H9 (cell line): ENCODE measurements around the gene PPP1R3C. TPM values are rescaled to one million over a fixed set of nuclear protein-coding genes. Genes with fewer than 3 reads are reported as not detected.

Source experiments
- DNase-seq: peaks from one replicate; pipeline ENCODE4 v3.0.0-alpha.2; 2017
- H2AFZ ChIP-seq: one replicate; pipeline ENCODE4 v1.6.1; 2013; ENCODE audit warnings: mild to moderate bottlenecking, low read length, control low read depth, moderate library complexity
- H2AK5ac ChIP-seq: 2 replicates; pipeline ENCODE4 v1.6.1; 2013; ENCODE audit warnings: low read length, control low read depth, mixed read lengths; ENCODE audit not compliant: insufficient read length
- H2BK120ac ChIP-seq: one replicate; pipeline ENCODE4 v1.6.1; 2013; ENCODE audit warnings: low read depth, mild to moderate bottlenecking, low read length, control low read depth, inconsistent platforms; ENCODE audit not compliant: poor library complexity, severe bottlenecking
- H2BK12ac ChIP-seq: 2 replicates; pipeline ENCODE4 v1.6.1; 2013; ENCODE audit warnings: low read length, control low read depth, mixed read lengths, low read depth; ENCODE audit not compliant: insufficient read length
- H2BK15ac ChIP-seq: 2 replicates; pipeline ENCODE4 v1.6.1; 2013; ENCODE audit warnings: low read depth, low read length, control low read depth
- H2BK20ac ChIP-seq: one replicate; pipeline ENCODE4 v1.6.1; 2013; ENCODE audit warnings: low read depth, mild to moderate bottlenecking, low read length, control low read depth, inconsistent platforms; ENCODE audit not compliant: poor library complexity, severe bottlenecking
- H2BK5ac ChIP-seq: 2 replicates; pipeline ENCODE4 v1.6.1; 2013; ENCODE audit warnings: low read length, control low read depth, mixed read lengths; ENCODE audit not compliant: insufficient read length
- H3K14ac ChIP-seq: 2 replicates; pipeline ENCODE4 v1.6.1; 2013; ENCODE audit warnings: low read length, control low read depth; ENCODE audit not compliant: insufficient read depth
- H3K18ac ChIP-seq: 2 replicates; pipeline ENCODE4 v1.6.1; 2013; ENCODE audit warnings: low read depth, mild to moderate bottlenecking, mixed read lengths, low read length, control low read depth; ENCODE audit not compliant: insufficient read length
- H3K23ac ChIP-seq: 2 replicates; pipeline ENCODE4 v1.6.1; 2013; ENCODE audit warnings: low read length, control low read depth, mixed read lengths, low read depth; ENCODE audit not compliant: insufficient read length
- H3K23me2 ChIP-seq: 2 replicates; pipeline ENCODE4 v1.6.1; 2013; ENCODE audit warnings: low read depth, mild to moderate bottlenecking, mixed read lengths, low read length, control low read depth; ENCODE audit not compliant: insufficient read length, poor library complexity, severe bottlenecking
- H3K27ac ChIP-seq: 2 replicates; pipeline ENCODE4 v1.5.1; 2013; ENCODE audit warnings: low read length, control low read depth, mixed read lengths, low read depth; ENCODE audit not compliant: insufficient read length
- H3K27me3 ChIP-seq: 2 replicates; pipeline ENCODE4 v1.6.1; 2013; ENCODE audit warnings: low read length, control low read depth, inconsistent platforms; ENCODE audit not compliant: insufficient read depth
- H3K4ac ChIP-seq: 2 replicates; pipeline ENCODE4 v1.6.1; 2013; ENCODE audit warnings: low read depth, mild to moderate bottlenecking, control low read depth, inconsistent platforms, low read length, moderate library complexity
- H3K4me1 ChIP-seq: 2 replicates; pipeline ENCODE4 v1.6.1; 2013; ENCODE audit warnings: low read length, control low read depth, inconsistent platforms; ENCODE audit not compliant: insufficient read depth
- H3K4me2 ChIP-seq: 2 replicates; pipeline ENCODE4 v1.6.1; 2013; ENCODE audit warnings: low read length, control low read depth, mixed read lengths; ENCODE audit not compliant: insufficient read length, insufficient read depth
- H3K56ac ChIP-seq: 2 replicates; pipeline ENCODE4 v1.6.1; 2013; ENCODE audit warnings: low read depth, mild to moderate bottlenecking, mixed read lengths, low read length, control low read depth; ENCODE audit not compliant: insufficient read length
- H3K79me1 ChIP-seq: 2 replicates; pipeline ENCODE4 v1.6.1; 2013; ENCODE audit warnings: low read depth, mild to moderate bottlenecking, moderate library complexity, low read length, control low read depth, inconsistent platforms; ENCODE audit not compliant: insufficient read depth, poor library complexity, severe bottlenecking
- H3K79me2 ChIP-seq: 2 replicates; pipeline ENCODE4 v1.6.1; 2013; ENCODE audit warnings: low read length, control low read depth, inconsistent platforms; ENCODE audit not compliant: insufficient read depth
- H3K9ac ChIP-seq: 2 replicates; pipeline ENCODE4 v1.6.1; 2013; ENCODE audit warnings: low read length, control low read depth, mixed read lengths; ENCODE audit not compliant: insufficient read length; ENCODE audit errors: extremely low read depth
- H3K9me3 ChIP-seq: one replicate; pipeline ENCODE4 v1.6.1; 2013; ENCODE audit warnings: low read depth, low read length, inconsistent platforms; ENCODE audit not compliant: control insufficient read depth
- H3T11ph ChIP-seq: one replicate; pipeline ENCODE4 v1.6.1; 2013; ENCODE audit warnings: mild to moderate bottlenecking, low read length, control low read depth, inconsistent platforms
- H4K20me1 ChIP-seq: one replicate; pipeline ENCODE4 v1.6.1; 2013; ENCODE audit not compliant: control insufficient read depth, insufficient read length, insufficient read depth
- H4K5ac ChIP-seq: 2 replicates; pipeline ENCODE4 v1.6.1; 2013; ENCODE audit warnings: low read depth, mild to moderate bottlenecking, mixed read lengths, low read length, control low read depth; ENCODE audit not compliant: insufficient read length
- H4K8ac ChIP-seq: replicated peaks from 2 replicates; pipeline ENCODE4 v1.6.1; 2013; ENCODE audit warnings: low read length, control low read depth, mixed read lengths, low read depth; ENCODE audit not compliant: insufficient read length
- H4K91ac ChIP-seq: 2 replicates; pipeline ENCODE4 v1.6.1; 2013; ENCODE audit warnings: low read depth, mild to moderate bottlenecking, moderate library complexity, mixed read lengths, low read length, control low read depth; ENCODE audit not compliant: insufficient read length
- H3K27ac Mint-ChIP-seq, 3 experiments: 2 replicates in 2 of 3; 3 replicates in 1 of 3; pipeline ENCODE4 v1.8.0; 2020 to 2021; ENCODE audit warnings: mixed read lengths in 3 of 3, mild to moderate bottlenecking in 1 of 3, moderate library complexity in 1 of 3
- H3K27me3 Mint-ChIP-seq: 2 replicates; pipeline ENCODE4 v1.8.0; 2021; ENCODE audit warnings: low read depth, mild to moderate bottlenecking, moderate library complexity, mixed read lengths
- H3K36me3 Mint-ChIP-seq, 3 experiments: 2 replicates in 2 of 3; 3 replicates in 1 of 3; pipeline ENCODE4 v1.8.0; 2020 to 2021; ENCODE audit warnings: low read depth in 3 of 3, mixed read lengths in 3 of 3; ENCODE audit not compliant: insufficient read depth in 1 of 3
- H3K4me1 Mint-ChIP-seq, 2 experiments: 2 replicates each; pipeline ENCODE4 v1.8.0; 2020; ENCODE audit warnings: mixed read lengths in 2 of 2
- H3K4me3 Mint-ChIP-seq, 2 experiments: 2 replicates in 1 of 2; 3 replicates in 1 of 2; pipeline ENCODE4 v1.8.0; 2020 to 2021; ENCODE audit warnings: mild to moderate bottlenecking in 2 of 2, mixed read lengths in 2 of 2, moderate library complexity in 1 of 2
- H3K9me3 Mint-ChIP-seq, 2 experiments: 2 replicates in 1 of 2; 3 replicates in 1 of 2; pipeline ENCODE4 v1.8.0; 2020; ENCODE audit warnings: mild to moderate bottlenecking in 2 of 2, mixed read lengths in 2 of 2, moderate library complexity in 1 of 2
- WGBS: extraction: QIAGEN DNeasy Blood & Tissue Kit; methylation state at CpG from one replicate; pipeline ENCODE4 v1.1.7; 2013; ENCODE audit warnings: missing lambda C conversion rate, low lambda C conversion rate, mixed read lengths; ENCODE audit not compliant: insufficient read length; ENCODE audit errors: extremely low coverage; 5-methylcytosine and 5-hydroxymethylcytosine counted together
- total RNA-seq: library from RNA; stranded (reverse); gene quantifications from 2 replicates; pipeline ENCODE4 v1.2.1, GENCODE V29; 2021
- TF ChIP-seq, protein P1 (sequence below): fragments of 200-600 bp; sonication (generic); conservative IDR thresholded peaks from 3 replicates; pipeline ENCODE4 v1.8.0; 2021; ENCODE audit warnings: antibody characterized with exemption, mild to moderate bottlenecking

The PPP1R3C gene
- total RNA-seq, 1 experiment from 2014 or later: 1.2 TPM

DNA sequence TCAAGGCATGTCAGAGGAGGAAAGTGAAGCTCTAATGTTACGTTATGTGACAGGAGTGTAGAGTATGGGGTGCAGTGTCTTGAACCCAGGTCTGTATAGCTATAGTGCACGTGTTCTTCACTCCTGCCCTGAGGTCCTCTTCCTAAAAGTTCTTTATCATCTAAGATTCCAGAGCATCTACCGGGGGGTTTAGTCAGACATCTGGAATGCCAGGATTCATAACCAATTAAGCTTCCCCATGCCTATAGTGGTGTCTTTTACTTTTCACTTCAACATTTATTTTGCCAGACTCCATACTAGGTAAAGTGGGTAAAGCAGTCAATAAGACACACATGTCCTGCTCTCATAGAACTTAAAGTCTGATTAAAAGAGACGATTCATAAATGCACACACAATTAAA is 22.4 kb downstream of the PPP1R3C start:
- WGBS: no CpG with 5 or more reads among the region's 4 CpGs
- Histone ChIP-seq H2AFZ (no peak overlapping the region), H3K4me1 (no peaks in the 10 kb centered on the region), H3K14ac (no peak overlapping the region), H4K20me1 (no peaks in the 10 kb centered on the region), H4K91ac (no peak overlapping the region), H3K27me3 (no peaks in the 10 kb centered on the region), H2AK5ac (no peak overlapping the region), H4K5ac (no peak overlapping the region), H3K9me3 (no peaks in the 10 kb centered on the region), H2BK5ac (no peak overlapping the region), H3T11ph (no peak overlapping the region), H3K18ac (no peak overlapping the region), H3K4me2 (no peak overlapping the region), H2BK12ac (no peak overlapping the region), H3K27ac (no peak overlapping the region), H3K9ac (no peak overlapping the region), H3K4ac (no peak overlapping the region), H3K23ac (no peak overlapping the region), H3K79me1 (no peaks in the 10 kb centered on the region), H2BK15ac (no peak overlapping the region), H2BK20ac (no peak overlapping the region), H2BK120ac (no peak overlapping the region), H3K23me2 (no peaks in the 10 kb centered on the region), H3K79me2 (no peaks in the 10 kb centered on the region), H3K56ac (no peak overlapping the region), H4K8ac (no peak overlapping the region)
- Mint-ChIP-seq H3K4me3 (no peak overlapping the region), H3K36me3 (peaks cover 0 to 8% (median 5%) of the 10 kb centered on the region in 3 experiments; a peak in 1 of 7 replicates), H3K4me1 (no peaks in the 10 kb centered on the region), H3K9me3 (peaks cover 10% of the 10 kb centered on the region in 2 experiments; a peak in 4 of 5 replicates), H3K27ac (no peak overlapping the region; a peak in 1 of 7 replicates), H3K27me3 (no peaks in the 10 kb centered on the region)
- DNase-seq: no peak
- TF ChIP-seq, protein P1, sequence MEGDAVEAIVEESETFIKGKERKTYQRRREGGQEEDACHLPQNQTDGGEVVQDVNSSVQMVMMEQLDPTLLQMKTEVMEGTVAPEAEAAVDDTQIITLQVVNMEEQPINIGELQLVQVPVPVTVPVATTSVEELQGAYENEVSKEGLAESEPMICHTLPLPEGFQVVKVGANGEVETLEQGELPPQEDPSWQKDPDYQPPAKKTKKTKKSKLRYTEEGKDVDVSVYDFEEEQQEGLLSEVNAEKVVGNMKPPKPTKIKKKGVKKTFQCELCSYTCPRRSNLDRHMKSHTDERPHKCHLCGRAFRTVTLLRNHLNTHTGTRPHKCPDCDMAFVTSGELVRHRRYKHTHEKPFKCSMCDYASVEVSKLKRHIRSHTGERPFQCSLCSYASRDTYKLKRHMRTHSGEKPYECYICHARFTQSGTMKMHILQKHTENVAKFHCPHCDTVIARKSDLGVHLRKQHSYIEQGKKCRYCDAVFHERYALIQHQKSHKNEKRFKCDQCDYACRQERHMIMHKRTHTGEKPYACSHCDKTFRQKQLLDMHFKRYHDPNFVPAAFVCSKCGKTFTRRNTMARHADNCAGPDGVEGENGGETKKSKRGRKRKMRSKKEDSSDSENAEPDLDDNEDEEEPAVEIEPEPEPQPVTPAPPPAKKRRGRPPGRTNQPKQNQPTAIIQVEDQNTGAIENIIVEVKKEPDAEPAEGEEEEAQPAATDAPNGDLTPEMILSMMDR: no peak
